GM21390 (cell line): ENCODE data around the gene KIAA1217.
"Not testable (repeated sequence)": the region's sequence is repeated elsewhere in the genome, so short reads cannot be mapped to it uniquely, and the experiment has no call there.

ENCODE experiments used
- ATAC-seq: cut with Tn5 transposase; IDR thresholded peaks from one replicate; pipeline ENCODE4 v1.9.1; 2021; ENCODE audit not compliant: unreplicated experiment

The KIAA1217 gene

GRCh38 chr10:24462291-24462813 is 253.4 kb downstream of the KIAA1217 start:
- ATAC-seq = no peak

GRCh38 chr10:24462889-24463552 is 254.1 kb downstream of the KIAA1217 start:
- ATAC-seq = no peak

DNA sequence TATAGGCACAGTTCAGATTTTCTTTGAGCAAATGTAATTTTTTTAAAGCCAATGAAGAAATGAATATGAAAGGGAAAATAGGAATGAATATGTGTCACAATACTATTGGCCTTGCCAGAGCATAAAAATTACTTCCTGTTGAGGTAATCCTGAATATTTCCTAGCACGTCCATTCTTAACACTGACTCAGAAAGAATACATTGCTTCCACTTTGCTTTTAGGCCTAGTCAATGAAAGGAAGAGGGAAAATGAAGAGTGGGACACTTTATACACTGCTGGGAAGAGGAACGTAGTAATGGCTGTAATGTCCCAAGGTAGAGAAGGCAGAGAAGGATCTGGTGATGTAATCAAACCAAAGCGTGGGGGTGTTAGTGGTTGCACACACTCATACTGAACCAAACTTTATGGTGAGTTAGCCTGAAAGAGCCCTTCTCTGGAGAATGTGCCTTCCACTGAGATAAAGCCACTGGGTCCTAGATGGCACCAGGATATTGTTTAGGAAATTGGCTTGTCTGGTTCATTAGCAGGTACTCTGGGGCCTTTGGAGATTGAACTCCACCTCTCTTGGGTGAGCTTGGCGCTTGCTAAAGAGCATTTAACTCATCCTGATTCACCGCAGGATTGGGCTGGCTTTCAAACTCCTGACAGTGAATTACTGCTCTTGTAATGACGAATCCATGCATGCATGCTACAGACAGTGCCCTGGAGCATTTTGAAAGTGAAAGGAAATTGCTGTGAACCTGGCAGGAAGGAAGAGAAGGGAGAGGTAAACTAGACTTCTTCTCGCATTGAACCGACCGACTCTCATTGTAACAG is 254.9 kb downstream of the KIAA1217 start:
- no peak for ATAC-seq

DNA sequence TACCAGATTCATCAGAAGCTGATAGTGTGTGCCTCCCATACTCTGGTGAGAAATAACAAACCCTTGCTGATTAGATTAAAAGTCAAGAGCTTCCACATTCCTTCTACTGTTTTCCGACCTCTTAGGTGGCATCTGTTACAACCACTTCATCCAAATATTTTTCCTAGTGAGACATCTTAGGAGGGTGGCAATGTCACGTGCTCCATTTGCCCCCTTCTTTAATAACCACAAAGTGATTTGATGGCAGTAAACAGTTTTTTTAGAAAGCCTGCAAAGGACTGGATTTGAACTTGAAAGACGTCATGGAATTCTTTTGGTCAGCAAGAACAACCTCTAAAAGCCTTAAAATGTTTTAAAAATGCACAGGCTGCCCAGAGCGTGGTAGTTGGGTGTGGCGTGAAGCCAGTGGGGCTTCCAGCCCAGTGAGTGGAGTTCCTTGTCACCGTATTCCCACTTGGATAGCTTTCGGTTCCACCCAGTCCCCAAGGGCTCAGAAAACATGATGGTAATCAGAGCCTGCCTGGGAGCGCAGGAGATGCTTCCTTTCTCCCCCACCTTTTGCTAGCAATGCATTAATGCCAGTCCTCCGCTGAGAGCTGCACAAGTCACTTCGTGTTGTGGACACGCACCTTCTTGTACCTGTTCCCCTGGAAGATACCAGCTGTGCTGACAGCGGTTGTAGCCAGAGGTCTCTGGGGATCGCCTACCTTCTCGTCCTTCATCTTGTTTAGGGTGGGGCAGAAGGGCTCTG is 256.4 kb downstream of the KIAA1217 start:
- ATAC-seq = no peak

DNA sequence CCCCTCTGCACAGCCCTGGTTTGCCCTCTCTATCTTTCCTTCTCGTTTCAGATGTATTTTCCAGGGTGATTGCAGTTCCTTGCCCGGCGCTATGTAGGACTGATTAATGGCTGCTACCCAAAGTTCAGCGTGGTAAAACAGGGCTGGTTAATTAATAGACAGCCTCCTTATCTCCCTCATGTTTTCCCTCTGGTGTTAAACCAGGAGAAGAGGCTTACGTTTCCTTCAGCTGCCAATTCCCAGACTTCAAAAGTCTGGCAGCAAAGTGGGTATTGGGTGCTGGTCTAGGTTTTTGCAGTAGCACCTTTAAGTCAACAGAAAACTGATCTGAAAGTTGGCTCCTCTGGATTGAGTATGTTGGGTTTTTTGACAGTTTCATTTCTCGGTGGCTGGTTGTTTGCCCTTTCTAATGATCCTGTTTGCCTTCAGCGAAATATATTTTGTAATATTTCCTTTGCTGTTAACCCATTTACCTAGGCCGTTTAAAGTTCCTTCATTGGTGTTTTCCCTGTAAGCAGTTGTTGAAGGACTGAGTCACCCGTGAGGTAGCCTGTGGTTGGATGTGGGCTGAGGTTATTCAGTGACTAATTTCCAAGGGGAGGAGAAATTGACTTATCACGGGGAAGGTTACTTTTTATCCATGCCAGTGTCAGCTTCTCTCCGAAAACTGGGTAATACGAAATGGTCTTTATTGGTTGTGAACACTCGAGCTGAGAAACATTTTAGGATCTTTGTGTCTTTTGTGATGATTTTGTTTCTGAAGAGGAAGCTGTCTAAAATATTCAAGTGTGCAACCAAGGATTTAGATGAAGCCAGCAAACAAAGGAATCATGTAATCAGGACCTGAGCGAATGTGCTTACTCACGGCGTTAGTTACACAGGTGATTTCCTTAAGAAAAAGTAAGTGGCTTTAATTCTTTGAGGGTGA is 257.2 kb downstream of the KIAA1217 start:
- peak; percentile 62 for ATAC-seq

DNA sequence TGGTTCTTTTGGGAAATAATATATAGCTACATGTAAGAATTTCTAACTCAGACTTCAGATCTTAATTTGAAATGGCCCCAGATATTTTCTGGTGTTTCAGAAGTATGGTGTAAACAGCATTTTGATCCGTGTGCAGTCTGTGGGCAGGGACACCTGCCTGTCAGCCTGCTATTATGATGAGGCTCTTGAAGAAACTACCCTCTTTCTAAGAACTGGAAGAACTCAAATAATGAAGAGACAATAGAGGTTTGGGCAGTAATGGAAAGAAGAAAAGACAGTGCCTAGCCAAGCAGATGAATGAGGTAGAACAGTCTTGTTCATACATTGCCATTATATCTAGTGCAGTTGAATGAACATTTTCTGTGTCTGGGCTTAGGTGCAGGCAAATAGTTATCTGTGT is 258.2 kb downstream of the KIAA1217 start:
- no peak for ATAC-seq

DNA sequence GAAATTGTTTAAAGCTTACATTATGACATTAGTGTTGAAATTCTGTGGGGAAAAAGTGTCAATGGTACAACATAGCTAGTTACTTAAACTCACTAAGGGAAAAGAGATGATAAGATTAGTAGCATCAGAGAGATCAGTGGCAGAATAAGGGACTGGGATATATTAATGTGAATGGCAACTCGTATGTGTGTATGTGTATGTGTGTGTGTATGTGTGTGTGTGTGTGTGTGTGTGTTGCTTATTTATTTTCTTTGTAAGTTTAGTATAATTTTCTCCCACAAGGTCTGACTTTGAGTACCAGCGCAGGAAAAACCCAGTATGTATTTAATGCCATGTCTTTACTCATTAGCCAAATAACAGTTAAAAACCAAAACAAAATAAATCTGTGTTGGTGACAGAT is 258.7 kb downstream of the KIAA1217 start:
- no peak for ATAC-seq

GRCh38 chr10:24468281-24468751 is 259.4 kb downstream of the KIAA1217 start:
- no peak for ATAC-seq

- ATAC-seq = no peak
Observed at GRCh38 chr10:24469993-24470392, 261.1 kb downstream of the KIAA1217 start.

GRCh38 chr10:24475598-24475997 is 266.7 kb downstream of the KIAA1217 start:
- no peak for ATAC-seq

DNA sequence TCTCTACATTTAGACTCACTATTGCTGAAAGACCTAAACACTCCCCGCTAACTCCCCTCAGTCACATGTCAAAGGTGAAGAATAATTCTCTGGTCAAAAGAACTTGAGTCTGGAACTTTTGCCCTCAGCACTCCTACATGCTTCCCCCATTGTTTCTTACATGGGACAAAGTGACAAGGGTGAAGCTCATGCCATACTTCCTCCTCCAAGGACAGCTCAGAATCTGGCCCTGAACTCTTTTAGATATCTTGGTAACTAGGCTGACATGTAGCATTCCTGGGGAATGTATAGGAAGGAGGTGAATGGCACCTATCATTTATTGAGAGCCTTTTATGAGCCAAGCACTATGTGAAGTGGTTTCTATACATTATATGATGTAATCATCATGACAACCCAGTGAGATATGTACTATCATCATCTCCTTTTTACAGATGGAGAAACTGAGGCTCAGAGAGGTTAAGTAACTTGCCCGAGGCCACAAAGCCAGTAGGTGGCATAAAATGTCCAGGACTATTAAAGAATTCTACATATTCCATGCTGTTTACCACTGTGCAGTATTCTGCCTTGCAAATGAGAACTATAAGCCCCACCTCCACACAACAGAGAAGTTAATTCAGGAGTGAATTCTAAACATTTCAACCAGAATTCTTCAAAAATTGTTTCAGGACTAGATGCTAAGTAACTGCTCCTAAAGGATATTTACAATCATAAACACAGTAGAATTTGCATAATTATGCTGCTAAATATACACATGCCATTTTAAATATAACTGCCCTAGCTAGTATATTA is 268.2 kb downstream of the KIAA1217 start:
- no peak for ATAC-seq

- no peak for ATAC-seq
Observed at GRCh38 chr10:24477915-24478314, 269.0 kb downstream of the KIAA1217 start.

GRCh38 chr10:24479806-24480205 is 270.9 kb downstream of the KIAA1217 start:
- no peak for ATAC-seq

GRCh38 chr10:24480447-24480846 is 271.5 kb downstream of the KIAA1217 start:
- ATAC-seq = no peak

- no peak for ATAC-seq
Observed at GRCh38 chr10:24481241-24481640, 272.3 kb downstream of the KIAA1217 start.

- ATAC-seq = not testable (repeated sequence)
Observed at GRCh38 chr10:24482713-24483112, 273.8 kb downstream of the KIAA1217 start.

GRCh38 chr10:24483701-24484100 is 274.8 kb downstream of the KIAA1217 start:
- peak; percentile 89 for ATAC-seq

DNA sequence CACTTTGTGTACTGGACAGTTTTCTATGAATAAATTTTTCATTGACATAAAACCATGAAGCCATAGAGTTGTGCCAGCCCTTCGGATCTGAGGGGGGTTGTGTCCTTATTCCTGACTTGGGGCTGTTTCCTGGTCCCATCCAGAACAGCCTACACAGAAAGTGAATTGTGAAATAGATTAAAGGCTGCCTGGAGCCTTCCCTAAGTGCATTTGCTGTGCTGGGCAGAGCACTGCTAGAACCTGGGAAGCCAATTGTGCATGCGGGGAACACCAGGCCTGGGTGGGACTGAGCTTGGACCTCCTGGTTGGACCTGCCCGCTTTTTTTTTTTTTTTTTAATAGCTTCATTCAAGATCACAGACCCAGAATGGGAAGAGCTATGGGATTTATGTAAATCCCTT is 275.8 kb downstream of the KIAA1217 start:
- ATAC-seq = no peak

DNA sequence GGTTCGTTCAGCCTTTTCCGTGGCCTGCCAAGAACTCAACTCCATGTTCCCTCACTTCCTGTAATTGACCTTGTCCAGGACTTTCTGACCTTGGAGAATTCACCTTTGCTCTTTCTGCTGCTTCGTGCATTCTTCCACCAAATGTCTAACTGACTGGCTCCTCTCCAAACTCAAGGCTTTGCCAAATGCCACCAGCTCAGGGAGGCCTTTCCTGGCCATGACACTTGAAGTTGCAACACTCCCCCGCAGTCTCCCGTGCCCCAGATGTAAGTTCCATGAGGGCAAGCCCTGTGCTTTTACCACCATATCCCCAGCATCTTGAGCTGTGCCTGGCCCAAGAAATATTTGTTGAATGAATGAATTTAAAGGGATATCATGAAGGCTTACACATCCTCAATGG is 276.4 kb downstream of the KIAA1217 start:
- no peak for ATAC-seq

GRCh38 chr10:24488631-24489030 is 279.7 kb downstream of the KIAA1217 start:
- ATAC-seq = no peak
